WTC11 (cell line): ENCODE results near the gene PRTFDC1. TPM values are rescaled to one million over a fixed set of nuclear protein-coding genes. Genes with fewer than 3 reads are reported as not detected.

Experiments
- ATAC-seq: fragments of 200-7000 bp; cut with Tn5 transposase; 2 replicates; pipeline ENCODE4 v1.10.0; 2021; ENCODE audit warnings: mild to moderate bottlenecking, moderate library complexity
- CTCF ChIA-PET: fragments of 300-600 bp; sonication (Branson Sonifier 250); formaldehyde crosslinking; loops from one replicate; lab custom pipeline; 2021; ENCODE audit warnings: antibody characterized with exemption; lab: Charles Lee
- POLR2A ChIA-PET: fragments of 350-600 bp; sonication (Branson Sonifier 250); formaldehyde crosslinking; loops from one replicate; lab custom pipeline; 2021; ENCODE audit warnings: antibody characterized with exemption; lab: Charles Lee
- DNase-seq: peaks from one replicate; pipeline ENCODE4 v3.0.0; 2021; ENCODE audit warnings: low spot score
- H3K27ac Mint-ChIP-seq: 2 replicates; pipeline ENCODE4 v1.8.0; 2021; ENCODE audit warnings: mixed read lengths
- H3K27me3 Mint-ChIP-seq: 2 replicates; pipeline ENCODE4 v1.8.0; 2021; ENCODE audit warnings: low read depth, mild to moderate bottlenecking, moderate library complexity, mixed read lengths
- H3K36me3 Mint-ChIP-seq: 2 replicates; pipeline ENCODE4 v1.8.0; 2021; ENCODE audit warnings: mixed read lengths
- H3K4me1 Mint-ChIP-seq: 2 replicates; pipeline ENCODE4 v1.8.0; 2022; ENCODE audit warnings: mixed read lengths
- H3K4me3 Mint-ChIP-seq: 2 replicates; pipeline ENCODE4 v1.8.0; 2021; ENCODE audit warnings: mild to moderate bottlenecking, moderate library complexity, mixed read lengths
- H3K9me3 Mint-ChIP-seq: 2 replicates; pipeline ENCODE4 v1.8.0; 2021; ENCODE audit warnings: mixed read lengths
- CREB1 ChIP-seq: sonication (generic); formaldehyde crosslinking; IDR thresholded peaks from 2 replicates; pipeline ENCODE4 v1.8.0; 2023; ENCODE audit warnings: mild to moderate bottlenecking, missing genetic modification reagents
- FOXK1 ChIP-seq: sonication (generic); formaldehyde crosslinking; IDR thresholded peaks from 2 replicates; pipeline ENCODE4 v1.8.0; 2022; ENCODE audit warnings: mild to moderate bottlenecking, moderate library complexity, missing genetic modification reagents
- KAT7 ChIP-seq: sonication (generic); formaldehyde crosslinking; IDR thresholded peaks from 2 replicates; pipeline ENCODE4 v1.8.1; 2023; ENCODE audit warnings: missing genetic modification reagents, mild to moderate bottlenecking, borderline replicate concordance
- NFATC4 ChIP-seq: fragments of 250-450 bp; sonication (Bioruptor Pico); IDR thresholded peaks from 2 replicates; pipeline ENCODE4 v1.9.0; 2021; ENCODE audit warnings: mild to moderate bottlenecking
- NR2C2 ChIP-seq: sonication (generic); formaldehyde crosslinking; IDR thresholded peaks from 2 replicates; pipeline ENCODE4 v1.8.0; 2022; ENCODE audit warnings: mild to moderate bottlenecking, missing genetic modification reagents
- NR3C1 ChIP-seq: sonication (generic); formaldehyde crosslinking; conservative IDR thresholded peaks from 2 replicates; pipeline ENCODE4 v1.8.1; 2023; ENCODE audit warnings: low read depth, mild to moderate bottlenecking, missing genetic modification reagents
- PRRX2 ChIP-seq: fragments of 250-450 bp; sonication (Bioruptor Pico); IDR thresholded peaks from 2 replicates; pipeline ENCODE4 v1.8.0; 2021; ENCODE audit warnings: mild to moderate bottlenecking
- TEAD4 ChIP-seq: sonication (generic); formaldehyde crosslinking; IDR thresholded peaks from 2 replicates; pipeline ENCODE4 v1.8.0; 2022; ENCODE audit warnings: mild to moderate bottlenecking, missing genetic modification reagents
- ZNF232 ChIP-seq: sonication (generic); formaldehyde crosslinking; IDR thresholded peaks from 2 replicates; pipeline ENCODE4 v1.8.0; 2022; ENCODE audit warnings: mild to moderate bottlenecking, missing genetic modification reagents
- ZNF317 ChIP-seq: sonication (generic); formaldehyde crosslinking; IDR thresholded peaks from 2 replicates; pipeline ENCODE4 v1.8.1; 2023; ENCODE audit warnings: low read depth, mild to moderate bottlenecking, moderate library complexity, missing genetic modification reagents, borderline replicate concordance
- total RNA-seq: library from RNA; stranded (reverse); gene quantifications from 3 replicates; pipeline ENCODE4 v1.2.3, GENCODE V29; 2021
- TF ChIP-seq, protein P1 (sequence below): sonication (generic); formaldehyde crosslinking; conservative IDR thresholded peaks from 2 replicates; pipeline ENCODE4 v1.8.1; 2023; ENCODE audit warnings: mild to moderate bottlenecking, low read depth, missing genetic modification reagents, moderate library complexity
- TF ChIP-seq, protein P2 (sequence below): sonication (generic); formaldehyde crosslinking; IDR thresholded peaks from 2 replicates; pipeline ENCODE4 v1.8.1; 2022; ENCODE audit warnings: low read depth, missing genetic modification reagents, borderline replicate concordance
- TF ChIP-seq, protein P3 (sequence below): sonication (generic); formaldehyde crosslinking; IDR thresholded peaks from 2 replicates; pipeline ENCODE4 v1.8.0; 2022; ENCODE audit warnings: mild to moderate bottlenecking, missing genetic modification reagents
- TF ChIP-seq, protein P4 (sequence below): sonication (generic); formaldehyde crosslinking; IDR thresholded peaks from 2 replicates; pipeline ENCODE4 v1.8.1; 2022; ENCODE audit warnings: mild to moderate bottlenecking, moderate library complexity, missing genetic modification reagents
- TF ChIP-seq, protein P5 (sequence below): fragments of 250-450 bp; sonication (Bioruptor Pico); IDR thresholded peaks from 2 replicates; pipeline ENCODE4 v1.9.0; 2021; ENCODE audit warnings: mild to moderate bottlenecking
- TF ChIP-seq, protein P6 (sequence below): sonication (generic); formaldehyde crosslinking; IDR thresholded peaks from 2 replicates; pipeline ENCODE4 v1.8.0; 2022; ENCODE audit warnings: missing genetic modification reagents

The PRTFDC1 gene
- total RNA-seq, 1 experiment from 2014 or later = 6.1 TPM

DNA sequence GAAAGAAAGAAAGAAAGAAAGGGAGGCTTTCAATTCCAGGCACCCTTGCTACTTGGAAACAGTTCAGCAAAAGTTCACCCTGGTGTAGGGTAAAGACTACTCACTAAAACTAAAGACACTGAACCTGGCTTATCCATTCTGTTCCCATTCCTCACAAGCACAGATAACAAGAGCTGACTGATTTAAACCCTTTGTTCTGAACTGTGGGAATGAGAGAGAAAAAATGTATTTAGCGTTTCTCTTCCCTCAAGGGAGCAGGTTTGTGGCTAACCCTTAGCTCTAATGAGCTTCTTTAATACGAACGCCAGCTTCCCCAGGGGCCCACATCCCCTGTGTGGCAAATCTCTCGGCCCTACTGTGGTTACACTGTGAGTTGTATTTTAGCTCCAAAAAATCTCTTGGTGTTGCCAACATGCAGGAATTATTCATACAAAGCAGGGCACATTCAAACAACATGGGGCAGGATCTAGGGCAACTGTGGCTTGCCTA is 23.3 kb downstream of the PRTFDC1 start (continued):
- no peak for TF ChIP-seq KAT7 (CRISPR knock-in tag)

DNA sequence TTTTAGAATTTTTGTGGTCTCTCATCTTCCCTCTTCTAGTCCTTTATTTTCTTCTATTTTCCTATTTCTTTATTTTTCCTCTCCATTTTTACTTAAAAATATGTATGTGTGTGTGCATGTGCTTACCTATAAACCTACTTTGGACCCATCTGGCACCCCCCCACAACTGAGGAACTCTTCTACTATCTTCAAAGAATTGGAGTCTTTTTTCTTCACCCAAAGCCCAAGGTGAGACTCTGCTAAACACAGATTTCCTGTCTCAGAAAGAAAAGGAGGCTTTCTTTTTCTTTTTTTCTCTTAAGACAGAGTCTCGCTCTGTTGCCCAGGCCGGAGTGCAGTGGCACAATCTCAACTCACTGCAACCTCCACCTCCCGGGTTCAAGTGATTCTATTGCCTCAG is 24.2 kb downstream of the PRTFDC1 start:
- peaks cover 26% of the 10 kb centered on the region for H3K9me3 Mint-ChIP-seq
- ChIA-PET POLR2A (interaction anchor here (1.6 kb wide), 1 partner anchor 23 kb away, joined by 4 read pairs; no protein-coding TSS in a partner anchor), CTCF (interaction anchor here (1.3 kb wide), 1 partner anchor 310 kb away, joined by 3 read pairs; no protein-coding TSS in a partner anchor)
- ATAC-seq = no peak
- H3K4me3 Mint-ChIP-seq = no peak overlapping the region
- TF ChIP-seq FOXK1 (no peak), NFATC4 (CRISPR knock-in tag) (no peak), NR3C1 (CRISPR knock-in tag) (no peak), KAT7 (CRISPR knock-in tag) (no peak), NR2C2 (CRISPR knock-in tag) (no peak), ZNF317 (CRISPR knock-in tag) (no peak), ZNF232 (CRISPR knock-in tag) (no peak), PRRX2 (CRISPR knock-in tag) (no peak)
- TF ChIP-seq, protein P1, sequence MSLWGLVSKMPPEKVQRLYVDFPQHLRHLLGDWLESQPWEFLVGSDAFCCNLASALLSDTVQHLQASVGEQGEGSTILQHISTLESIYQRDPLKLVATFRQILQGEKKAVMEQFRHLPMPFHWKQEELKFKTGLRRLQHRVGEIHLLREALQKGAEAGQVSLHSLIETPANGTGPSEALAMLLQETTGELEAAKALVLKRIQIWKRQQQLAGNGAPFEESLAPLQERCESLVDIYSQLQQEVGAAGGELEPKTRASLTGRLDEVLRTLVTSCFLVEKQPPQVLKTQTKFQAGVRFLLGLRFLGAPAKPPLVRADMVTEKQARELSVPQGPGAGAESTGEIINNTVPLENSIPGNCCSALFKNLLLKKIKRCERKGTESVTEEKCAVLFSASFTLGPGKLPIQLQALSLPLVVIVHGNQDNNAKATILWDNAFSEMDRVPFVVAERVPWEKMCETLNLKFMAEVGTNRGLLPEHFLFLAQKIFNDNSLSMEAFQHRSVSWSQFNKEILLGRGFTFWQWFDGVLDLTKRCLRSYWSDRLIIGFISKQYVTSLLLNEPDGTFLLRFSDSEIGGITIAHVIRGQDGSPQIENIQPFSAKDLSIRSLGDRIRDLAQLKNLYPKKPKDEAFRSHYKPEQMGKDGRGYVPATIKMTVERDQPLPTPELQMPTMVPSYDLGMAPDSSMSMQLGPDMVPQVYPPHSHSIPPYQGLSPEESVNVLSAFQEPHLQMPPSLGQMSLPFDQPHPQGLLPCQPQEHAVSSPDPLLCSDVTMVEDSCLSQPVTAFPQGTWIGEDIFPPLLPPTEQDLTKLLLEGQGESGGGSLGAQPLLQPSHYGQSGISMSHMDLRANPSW (CRISPR knock-in tag) = no peak
- TF ChIP-seq, protein P2, sequence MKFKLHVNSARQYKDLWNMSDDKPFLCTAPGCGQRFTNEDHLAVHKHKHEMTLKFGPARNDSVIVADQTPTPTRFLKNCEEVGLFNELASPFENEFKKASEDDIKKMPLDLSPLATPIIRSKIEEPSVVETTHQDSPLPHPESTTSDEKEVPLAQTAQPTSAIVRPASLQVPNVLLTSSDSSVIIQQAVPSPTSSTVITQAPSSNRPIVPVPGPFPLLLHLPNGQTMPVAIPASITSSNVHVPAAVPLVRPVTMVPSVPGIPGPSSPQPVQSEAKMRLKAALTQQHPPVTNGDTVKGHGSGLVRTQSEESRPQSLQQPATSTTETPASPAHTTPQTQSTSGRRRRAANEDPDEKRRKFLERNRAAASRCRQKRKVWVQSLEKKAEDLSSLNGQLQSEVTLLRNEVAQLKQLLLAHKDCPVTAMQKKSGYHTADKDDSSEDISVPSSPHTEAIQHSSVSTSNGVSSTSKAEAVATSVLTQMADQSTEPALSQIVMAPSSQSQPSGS (CRISPR knock-in tag) = no peak
- TF ChIP-seq, protein P3, sequence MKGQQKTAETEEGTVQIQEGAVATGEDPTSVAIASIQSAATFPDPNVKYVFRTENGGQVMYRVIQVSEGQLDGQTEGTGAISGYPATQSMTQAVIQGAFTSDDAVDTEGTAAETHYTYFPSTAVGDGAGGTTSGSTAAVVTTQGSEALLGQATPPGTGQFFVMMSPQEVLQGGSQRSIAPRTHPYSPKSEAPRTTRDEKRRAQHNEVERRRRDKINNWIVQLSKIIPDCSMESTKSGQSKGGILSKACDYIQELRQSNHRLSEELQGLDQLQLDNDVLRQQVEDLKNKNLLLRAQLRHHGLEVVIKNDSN (CRISPR knock-in tag) = no peak
- peaks cover 18% of the 10 kb centered on the region for H3K36me3 Mint-ChIP-seq
- no peak overlapping the region for H3K27ac Mint-ChIP-seq
- 0 out of 2 replicates have a peak, but pooled peaks cover 2% of the 10 kb centered on the region for H3K27me3 Mint-ChIP-seq
- no peaks in the 10 kb centered on the region for H3K4me1 Mint-ChIP-seq
- no peak for DNase-seq

DNA sequence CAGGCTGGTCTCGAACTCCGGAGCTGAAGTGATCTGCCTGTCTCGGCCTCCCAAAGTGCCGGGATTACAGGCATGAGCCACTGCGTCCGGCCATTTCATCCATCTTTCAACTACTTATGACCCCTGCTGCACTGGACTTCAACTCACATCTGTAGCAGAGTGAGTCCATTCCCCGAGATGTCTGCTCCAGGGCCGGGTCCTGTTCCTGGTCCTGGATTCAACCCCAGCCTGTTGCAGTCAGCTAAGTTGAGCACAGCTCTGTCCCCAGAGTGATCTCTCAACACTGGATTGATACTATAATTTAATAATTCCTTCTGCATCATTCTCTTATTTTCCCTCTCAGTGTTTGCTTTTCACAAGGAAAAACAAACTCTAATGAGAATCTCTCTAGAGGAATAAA is 25.8 kb downstream of the PRTFDC1 start:
- ChIA-PET POLR2A (no interaction called here), CTCF (no interaction called here)
- ATAC-seq (no peak), DNase-seq (no peak)
- peaks cover 2% of the 10 kb centered on the region for H3K4me1 Mint-ChIP-seq
- no peak overlapping the region for H3K4me3 Mint-ChIP-seq
- 0 out of 2 replicates have a peak, but pooled peaks cover 3% of the 10 kb centered on the region for H3K27me3 Mint-ChIP-seq
- H3K27ac Mint-ChIP-seq = no peak overlapping the region
- peaks cover 18% of the 10 kb centered on the region for H3K36me3 Mint-ChIP-seq
- TF ChIP-seq CREB1 (CRISPR knock-in tag) (no peak), TEAD4 (CRISPR knock-in tag) (no peak)
- TF ChIP-seq, protein P4, sequence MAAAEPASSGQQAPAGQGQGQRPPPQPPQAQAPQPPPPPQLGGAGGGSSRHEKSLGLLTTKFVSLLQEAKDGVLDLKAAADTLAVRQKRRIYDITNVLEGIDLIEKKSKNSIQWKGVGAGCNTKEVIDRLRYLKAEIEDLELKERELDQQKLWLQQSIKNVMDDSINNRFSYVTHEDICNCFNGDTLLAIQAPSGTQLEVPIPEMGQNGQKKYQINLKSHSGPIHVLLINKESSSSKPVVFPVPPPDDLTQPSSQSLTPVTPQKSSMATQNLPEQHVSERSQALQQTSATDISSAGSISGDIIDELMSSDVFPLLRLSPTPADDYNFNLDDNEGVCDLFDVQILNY (CRISPR knock-in tag) = no peak
- TF ChIP-seq, protein P5, sequence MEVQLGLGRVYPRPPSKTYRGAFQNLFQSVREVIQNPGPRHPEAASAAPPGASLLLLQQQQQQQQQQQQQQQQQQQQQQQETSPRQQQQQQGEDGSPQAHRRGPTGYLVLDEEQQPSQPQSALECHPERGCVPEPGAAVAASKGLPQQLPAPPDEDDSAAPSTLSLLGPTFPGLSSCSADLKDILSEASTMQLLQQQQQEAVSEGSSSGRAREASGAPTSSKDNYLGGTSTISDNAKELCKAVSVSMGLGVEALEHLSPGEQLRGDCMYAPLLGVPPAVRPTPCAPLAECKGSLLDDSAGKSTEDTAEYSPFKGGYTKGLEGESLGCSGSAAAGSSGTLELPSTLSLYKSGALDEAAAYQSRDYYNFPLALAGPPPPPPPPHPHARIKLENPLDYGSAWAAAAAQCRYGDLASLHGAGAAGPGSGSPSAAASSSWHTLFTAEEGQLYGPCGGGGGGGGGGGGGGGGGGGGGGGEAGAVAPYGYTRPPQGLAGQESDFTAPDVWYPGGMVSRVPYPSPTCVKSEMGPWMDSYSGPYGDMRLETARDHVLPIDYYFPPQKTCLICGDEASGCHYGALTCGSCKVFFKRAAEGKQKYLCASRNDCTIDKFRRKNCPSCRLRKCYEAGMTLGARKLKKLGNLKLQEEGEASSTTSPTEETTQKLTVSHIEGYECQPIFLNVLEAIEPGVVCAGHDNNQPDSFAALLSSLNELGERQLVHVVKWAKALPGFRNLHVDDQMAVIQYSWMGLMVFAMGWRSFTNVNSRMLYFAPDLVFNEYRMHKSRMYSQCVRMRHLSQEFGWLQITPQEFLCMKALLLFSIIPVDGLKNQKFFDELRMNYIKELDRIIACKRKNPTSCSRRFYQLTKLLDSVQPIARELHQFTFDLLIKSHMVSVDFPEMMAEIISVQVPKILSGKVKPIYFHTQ (CRISPR knock-in tag) = no peak
- TF ChIP-seq, protein P6, sequence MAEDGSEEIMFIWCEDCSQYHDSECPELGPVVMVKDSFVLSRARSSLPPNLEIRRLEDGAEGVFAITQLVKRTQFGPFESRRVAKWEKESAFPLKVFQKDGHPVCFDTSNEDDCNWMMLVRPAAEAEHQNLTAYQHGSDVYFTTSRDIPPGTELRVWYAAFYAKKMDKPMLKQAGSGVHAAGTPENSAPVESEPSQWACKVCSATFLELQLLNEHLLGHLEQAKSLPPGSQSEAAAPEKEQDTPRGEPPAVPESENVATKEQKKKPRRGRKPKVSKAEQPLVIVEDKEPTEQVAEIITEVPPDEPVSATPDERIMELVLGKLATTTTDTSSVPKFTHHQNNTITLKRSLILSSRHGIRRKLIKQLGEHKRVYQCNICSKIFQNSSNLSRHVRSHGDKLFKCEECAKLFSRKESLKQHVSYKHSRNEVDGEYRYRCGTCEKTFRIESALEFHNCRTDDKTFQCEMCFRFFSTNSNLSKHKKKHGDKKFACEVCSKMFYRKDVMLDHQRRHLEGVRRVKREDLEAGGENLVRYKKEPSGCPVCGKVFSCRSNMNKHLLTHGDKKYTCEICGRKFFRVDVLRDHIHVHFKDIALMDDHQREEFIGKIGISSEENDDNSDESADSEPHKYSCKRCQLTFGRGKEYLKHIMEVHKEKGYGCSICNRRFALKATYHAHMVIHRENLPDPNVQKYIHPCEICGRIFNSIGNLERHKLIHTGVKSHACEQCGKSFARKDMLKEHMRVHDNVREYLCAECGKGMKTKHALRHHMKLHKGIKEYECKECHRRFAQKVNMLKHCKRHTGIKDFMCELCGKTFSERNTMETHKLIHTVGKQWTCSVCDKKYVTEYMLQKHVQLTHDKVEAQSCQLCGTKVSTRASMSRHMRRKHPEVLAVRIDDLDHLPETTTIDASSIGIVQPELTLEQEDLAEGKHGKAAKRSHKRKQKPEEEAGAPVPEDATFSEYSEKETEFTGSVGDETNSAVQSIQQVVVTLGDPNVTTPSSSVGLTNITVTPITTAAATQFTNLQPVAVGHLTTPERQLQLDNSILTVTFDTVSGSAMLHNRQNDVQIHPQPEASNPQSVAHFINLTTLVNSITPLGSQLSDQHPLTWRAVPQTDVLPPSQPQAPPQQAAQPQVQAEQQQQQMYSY (CRISPR knock-in tag) = peak; percentile 75
- H3K9me3 Mint-ChIP-seq = peaks cover 26% of the 10 kb centered on the region
